Keratinocyte (primary cell): ENCODE data around the gene AQR. TPM values are rescaled to one million over a fixed set of nuclear protein-coding genes. Genes with fewer than 3 reads are reported as not detected.

ENCODE experiments used
- DNase-seq: peaks from one replicate; pipeline ENCODE4 v3.0.0-alpha.2; 2011; ENCODE audit warnings: low read depth, missing footprints, low spot score
- FAIRE-seq: peaks from 2 replicates; lab custom pipeline; 2011; peaks lifted over from hg19 to GRCh38; lab: Jason Lieb, UNC
- H2AFZ ChIP-seq: 2 replicates; pipeline ENCODE4 v1.6.0; 2012; ENCODE audit warnings: low read length, control low read depth, inconsistent platforms; ENCODE audit not compliant: control insufficient read depth
- H3K27ac ChIP-seq: 2 replicates; pipeline ENCODE4 v1.5.1; 2011; ENCODE audit warnings: low read length; ENCODE audit not compliant: control insufficient read depth, insufficient read depth
- H3K27me3 ChIP-seq: 3 replicates; pipeline ENCODE4 v1.6.0; 2011; ENCODE audit warnings: low read length; ENCODE audit not compliant: control insufficient read depth, insufficient read depth; ENCODE audit errors: extremely low read depth
- H3K36me3 ChIP-seq, 2 experiments: 2 replicates in 1 of 2; 3 replicates in 1 of 2; pipeline ENCODE4 v1.5.1; 2011; ENCODE audit warnings: low read length in 2 of 2, mild to moderate bottlenecking in 1 of 2; ENCODE audit not compliant: control insufficient read depth in 2 of 2, insufficient read depth in 2 of 2; ENCODE audit errors: extremely low read depth in 1 of 2
- H3K4me1 ChIP-seq: 3 replicates; pipeline ENCODE4 v1.5.1; 2011; ENCODE audit warnings: low read length; ENCODE audit not compliant: control insufficient read depth, insufficient read depth; ENCODE audit errors: extremely low read depth
- H3K4me2 ChIP-seq: 3 replicates; pipeline ENCODE4 v1.6.0; 2011; ENCODE audit warnings: low read depth, low read length; ENCODE audit not compliant: control insufficient read depth, insufficient read depth; ENCODE audit errors: extremely low read depth
- H3K4me3 ChIP-seq, 3 experiments: fragments of 200-600 bp in 1 of 3; sonication (generic) in 1 of 3; 2 replicates in 2 of 3; 3 replicates in 1 of 3; pipeline ENCODE4 v1.5.1; 2011 to 2016; ENCODE audit warnings: low read length in 3 of 3, mild to moderate bottlenecking in 3 of 3, control low read depth in 2 of 3, inconsistent platforms in 1 of 3, low read depth in 1 of 3, mixed read lengths in 1 of 3, mixed run types in 1 of 3, moderate library complexity in 1 of 3; ENCODE audit not compliant: control insufficient read depth in 2 of 3, insufficient read depth in 2 of 3; ENCODE audit errors: extremely low read depth in 1 of 3
- H3K79me2 ChIP-seq: 2 replicates; pipeline ENCODE4 v1.6.0; 2012; ENCODE audit warnings: low read length; ENCODE audit not compliant: control insufficient read depth, insufficient read depth
- H3K9ac ChIP-seq: 3 replicates; pipeline ENCODE4 v1.6.0; 2011; ENCODE audit warnings: low read length; ENCODE audit not compliant: control insufficient read depth, insufficient read depth; ENCODE audit errors: extremely low read depth
- H3K9me1 ChIP-seq: 3 replicates; pipeline ENCODE4 v1.6.0; 2011; ENCODE audit warnings: low read length; ENCODE audit not compliant: control insufficient read depth, insufficient read depth; ENCODE audit errors: extremely low read depth
- H3K9me3 ChIP-seq: 2 replicates; pipeline ENCODE4 v1.5.1; 2012; ENCODE audit warnings: low read depth, low read length; ENCODE audit not compliant: control insufficient read depth
- H4K20me1 ChIP-seq: 3 replicates; pipeline ENCODE4 v1.6.0; 2011; ENCODE audit warnings: low read length; ENCODE audit not compliant: control insufficient read depth, insufficient read depth; ENCODE audit errors: extremely low read depth
- CTCF ChIP-seq, 3 experiments: IDR thresholded peaks in 1 of 3; conservative IDR thresholded peaks in 1 of 3; optimal IDR thresholded peaks in 1 of 3; 2 replicates in 2 of 3; 3 replicates in 1 of 3; pipeline versions ENCODE3 to v1.5.1; 2011; ENCODE audit warnings: low read length in 3 of 3, mild to moderate bottlenecking in 3 of 3, moderate library complexity in 2 of 3, control low read depth in 1 of 3, inconsistent platforms in 1 of 3; ENCODE audit not compliant: insufficient read depth in 2 of 3; ENCODE audit errors: extremely low read depth in 1 of 3
- EZH2 ChIP-seq: IDR thresholded peaks from one replicate; pipeline ENCODE4 v1.6.1; 2012; ENCODE audit warnings: inconsistent platforms, mild to moderate bottlenecking, low read length, moderate library complexity
- dilution Hi-C: fragments of 300-500 bp; cut with MboI; formaldehyde crosslinking; loops from one replicate; pipeline ENCODE4 v1.7.0; 2020; ENCODE audit warnings: low sequenced_read_pairs; ENCODE audit not compliant: extremely low pct_ligation_motif_present
- polyA plus RNA-seq, 5 experiments: library from polyadenylated mRNA; depleted of rRNA in 3 of 5; stranded (reverse) in 3 of 5; stranded (forward) in 1 of 5; unstranded in 1 of 5; fragments of >200 nt; gene quantifications; 1 replicate in 1 of 5; 2 replicates in 3 of 5; 3 replicates in 1 of 5; pipeline versions ENCODE4 v1.2.1 to v1.2.3, GENCODE V29; 2011 to 2012; ENCODE audit warnings: missing spikeins in 2 of 5, low read depth in 1 of 5, low replicate concordance in 1 of 5

Gene AQR
- polyA plus RNA-seq, 1 donor (not counting 4 experiments of a cell fraction or from before 2014, with no cell fraction given): 28.2 TPM

DNA sequence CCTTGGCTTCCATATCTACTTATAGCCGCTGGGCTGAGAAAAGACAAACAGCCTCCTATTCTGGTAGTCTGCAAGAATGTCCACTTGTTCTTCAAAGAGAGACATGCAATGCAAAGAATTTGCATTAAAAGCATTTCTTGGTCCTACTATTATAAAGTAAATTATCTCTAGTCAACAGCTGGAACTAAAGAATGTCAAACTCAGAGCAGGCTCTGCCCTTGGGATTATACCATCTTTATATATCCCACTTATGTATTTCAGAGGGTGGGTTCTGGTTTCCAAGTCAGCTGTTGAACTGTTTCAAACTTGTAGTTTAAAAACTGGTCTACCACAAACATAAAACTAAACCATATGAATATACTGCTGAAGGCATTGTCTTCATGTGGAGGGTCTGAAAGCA is 167.2 kb downstream of the AQR start:
- H3K9me1 ChIP-seq: no peaks in the 10 kb centered on the region
- H3K9ac ChIP-seq: no peak overlapping the region
- no peak overlapping the region for H3K4me2 ChIP-seq
- H3K79me2 ChIP-seq: no peaks in the 10 kb centered on the region
- peaks cover 11% of the 10 kb centered on the region for H3K27me3 ChIP-seq
- no peaks in the 10 kb centered on the region for H3K9me3 ChIP-seq
- DNase-seq: no peak
- dilution Hi-C loops: no loop called here
- no peaks in the 10 kb centered on the region for H4K20me1 ChIP-seq
- no peaks in the 10 kb centered on the region for H3K36me3 ChIP-seq
- H2AFZ ChIP-seq: no peak overlapping the region
- TF ChIP-seq EZH2 (no peak), CTCF (optimal IDR thresholded peaks at IDR 0.05 in 1 of 3, IDR thresholded peaks at IDR 0.05 in 1 of 3, conservative IDR thresholded peaks at IDR 0.05 in 1 of 3; ENCODE audit: extremely low read depth in 1 of 3, insufficient read depth in 2 of 3, low read length in 3 of 3) (no peak)
- H3K4me3 ChIP-seq: no peak overlapping the region
- no peak for FAIRE-seq
- no peak overlapping the region for H3K27ac ChIP-seq
- H3K4me1 ChIP-seq: no peaks in the 10 kb centered on the region

Other genes with a start within 250 kb of the AQR start
- not detected in 3 replicates for gene GJD2, start 214.7 kb downstream of the AQR start, polyA plus RNA-seq
- gene ACTC1, start 174.2 kb downstream of the AQR start, polyA plus RNA-seq: 0.08 to 0.10 TPM in 2 of 3 replicates, not detected in the other
- 22.2 to 35.9 TPM (median 25.1 TPM) in 3 replicates for gene ZNF770, start 18.5 kb upstream of the AQR start, polyA plus RNA-seq
- gene NANOGP8, start 115.6 kb upstream of the AQR start, polyA plus RNA-seq: 0.12 TPM in 1 of 3 replicates, not detected in the others